ENCODE data around the gene ANKS1A.
A peak's percentile ranks its signal among the peaks of the same experiment; 100 is the strongest.

The ANKS1A gene

GRCh38 chr6:34917626-34918285 lies 28.7 kb downstream of the ANKS1A start:
- TF ChIP-seq, protein P1, sequence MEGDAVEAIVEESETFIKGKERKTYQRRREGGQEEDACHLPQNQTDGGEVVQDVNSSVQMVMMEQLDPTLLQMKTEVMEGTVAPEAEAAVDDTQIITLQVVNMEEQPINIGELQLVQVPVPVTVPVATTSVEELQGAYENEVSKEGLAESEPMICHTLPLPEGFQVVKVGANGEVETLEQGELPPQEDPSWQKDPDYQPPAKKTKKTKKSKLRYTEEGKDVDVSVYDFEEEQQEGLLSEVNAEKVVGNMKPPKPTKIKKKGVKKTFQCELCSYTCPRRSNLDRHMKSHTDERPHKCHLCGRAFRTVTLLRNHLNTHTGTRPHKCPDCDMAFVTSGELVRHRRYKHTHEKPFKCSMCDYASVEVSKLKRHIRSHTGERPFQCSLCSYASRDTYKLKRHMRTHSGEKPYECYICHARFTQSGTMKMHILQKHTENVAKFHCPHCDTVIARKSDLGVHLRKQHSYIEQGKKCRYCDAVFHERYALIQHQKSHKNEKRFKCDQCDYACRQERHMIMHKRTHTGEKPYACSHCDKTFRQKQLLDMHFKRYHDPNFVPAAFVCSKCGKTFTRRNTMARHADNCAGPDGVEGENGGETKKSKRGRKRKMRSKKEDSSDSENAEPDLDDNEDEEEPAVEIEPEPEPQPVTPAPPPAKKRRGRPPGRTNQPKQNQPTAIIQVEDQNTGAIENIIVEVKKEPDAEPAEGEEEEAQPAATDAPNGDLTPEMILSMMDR (IDR thresholded peaks at IDR 0.05; ENCODE audit: low read depth, low read length), result no peak
- no peak for DNase-seq (ENCODE audit: low read depth in 2 of 2)
- no peak overlapping the region for H3K4me3 ChIP-seq (replicated peaks in 1 of 2; ENCODE audit: low read depth in 2 of 2, low read length in 2 of 2)

GRCh38 chr6:34919651-34920050 lies 30.6 kb downstream of the ANKS1A start:
- DNase-seq (ENCODE audit: low read depth in 2 of 2), result peak; percentile 74 to 85
- TF ChIP-seq, protein P1 (IDR thresholded peaks at IDR 0.05; ENCODE audit: low read depth, low read length), result no peak
- no peak overlapping the region for H3K4me3 ChIP-seq (replicated peaks in 1 of 2; ENCODE audit: low read depth in 2 of 2, low read length in 2 of 2)

GRCh38 chr6:34920097-34920496 lies 31.0 kb downstream of the ANKS1A start:
- TF ChIP-seq, protein P1 (IDR thresholded peaks at IDR 0.05; ENCODE audit: low read depth, low read length), result no peak
- H3K4me3 ChIP-seq (replicated peaks in 1 of 2; ENCODE audit: low read depth in 2 of 2, low read length in 2 of 2), result no peak overlapping the region
- no peak for DNase-seq (ENCODE audit: low read depth in 2 of 2)

DNA sequence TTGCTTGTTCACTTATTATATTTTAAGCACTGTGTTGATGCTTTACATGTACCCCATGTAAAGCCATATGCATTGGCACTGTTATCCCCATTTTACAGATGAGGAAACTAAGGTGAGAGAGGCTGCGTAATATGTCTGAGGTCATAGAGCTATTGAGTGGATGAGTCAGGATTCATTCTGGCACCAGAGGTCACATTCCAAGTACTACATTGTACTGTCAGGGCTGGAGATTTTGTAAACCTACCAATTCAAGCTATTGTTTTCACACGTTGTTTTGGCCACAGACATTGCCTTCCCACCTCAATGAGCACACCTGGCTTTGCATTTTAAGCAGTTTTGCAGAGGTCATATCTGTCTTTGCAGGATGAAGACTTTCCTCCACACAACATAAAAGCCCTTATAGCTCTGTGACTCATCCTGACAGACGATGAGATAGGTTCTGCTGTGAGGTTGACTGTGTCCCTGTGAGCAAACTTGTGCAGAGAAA lies 33.2 kb downstream of the ANKS1A start:
- TF ChIP-seq, protein P1 (IDR thresholded peaks at IDR 0.05; ENCODE audit: low read depth, low read length), result no peak
- no peak overlapping the region for H3K4me3 ChIP-seq (replicated peaks in 1 of 2; ENCODE audit: low read depth in 2 of 2, low read length in 2 of 2)
- peak; percentile 61 to 89 for DNase-seq (ENCODE audit: low read depth in 2 of 2)

GRCh38 chr6:34924831-34925625 lies 36.0 kb downstream of the ANKS1A start:
- TF ChIP-seq, protein P1 (IDR thresholded peaks at IDR 0.05; ENCODE audit: low read depth, low read length), result no peak
- no peak overlapping the region for H3K4me3 ChIP-seq (replicated peaks in 1 of 2; ENCODE audit: low read depth in 2 of 2, low read length in 2 of 2)
- DNase-seq (ENCODE audit: low read depth in 2 of 2), result no peak

- TF ChIP-seq, protein P1 (IDR thresholded peaks at IDR 0.05; ENCODE audit: low read depth, low read length), result no peak
- H3K4me3 ChIP-seq (replicated peaks in 1 of 2; ENCODE audit: low read depth in 2 of 2, low read length in 2 of 2), result no peak overlapping the region
- peak in 1 of 2 donors; percentile 58 for DNase-seq (ENCODE audit: low read depth in 2 of 2)
Measured at GRCh38 chr6:34926655-34927054, 37.6 kb downstream of the ANKS1A start.

All from cardiac fibroblast (primary cell).